ENCODE measurements around the gene BYSL. TPM values are rescaled to one million over a fixed set of nuclear protein-coding genes. Genes with fewer than 3 reads are reported as not detected.

Gene BYSL
- total RNA-seq, 1 donor from 2014 or later, result 43.2 TPM

DNA sequence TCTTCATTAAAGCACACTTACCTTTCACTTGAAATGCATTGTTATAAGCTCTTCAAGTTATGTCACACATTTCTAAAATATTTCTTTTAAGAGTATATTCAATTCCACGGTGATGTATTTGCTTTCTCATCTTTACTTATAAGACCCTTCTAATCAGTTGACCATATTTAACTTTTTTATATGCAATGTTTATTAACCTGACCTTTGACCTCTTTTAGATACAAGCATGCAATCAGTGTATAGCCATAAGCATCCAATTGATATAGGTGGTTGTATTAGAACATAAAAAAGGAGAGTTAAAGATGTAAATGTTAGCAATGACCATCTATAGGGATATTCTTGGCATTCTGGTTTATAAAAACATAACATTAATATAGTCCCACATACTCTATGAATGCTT is 35.4 kb upstream of the BYSL start:
- ChIA-PET CTCF (no interaction called here), POLR2A (interaction anchor here (0.6 kb wide), 2 partner anchors 10 to 933 kb away, joined by 3 read pairs; partner anchors contain the start of gene USP49)
- Mint-ChIP-seq H3K27ac (no peak overlapping the region), H3K36me3 (ENCODE audit: low read depth) (no peaks in the 10 kb centered on the region), H3K9me3 (no peaks in the 10 kb centered on the region), H3K4me3 (no peak overlapping the region), H3K4me1 (no peaks in the 10 kb centered on the region), H3K27me3 (no peaks in the 10 kb centered on the region)
- ATAC-seq (ENCODE audit: low read depth) (no peak), DNase-seq (no peak)
- intact Hi-C loops (cut with micrococcal nuclease), result no loop called here
- TF ChIP-seq, protein P1, sequence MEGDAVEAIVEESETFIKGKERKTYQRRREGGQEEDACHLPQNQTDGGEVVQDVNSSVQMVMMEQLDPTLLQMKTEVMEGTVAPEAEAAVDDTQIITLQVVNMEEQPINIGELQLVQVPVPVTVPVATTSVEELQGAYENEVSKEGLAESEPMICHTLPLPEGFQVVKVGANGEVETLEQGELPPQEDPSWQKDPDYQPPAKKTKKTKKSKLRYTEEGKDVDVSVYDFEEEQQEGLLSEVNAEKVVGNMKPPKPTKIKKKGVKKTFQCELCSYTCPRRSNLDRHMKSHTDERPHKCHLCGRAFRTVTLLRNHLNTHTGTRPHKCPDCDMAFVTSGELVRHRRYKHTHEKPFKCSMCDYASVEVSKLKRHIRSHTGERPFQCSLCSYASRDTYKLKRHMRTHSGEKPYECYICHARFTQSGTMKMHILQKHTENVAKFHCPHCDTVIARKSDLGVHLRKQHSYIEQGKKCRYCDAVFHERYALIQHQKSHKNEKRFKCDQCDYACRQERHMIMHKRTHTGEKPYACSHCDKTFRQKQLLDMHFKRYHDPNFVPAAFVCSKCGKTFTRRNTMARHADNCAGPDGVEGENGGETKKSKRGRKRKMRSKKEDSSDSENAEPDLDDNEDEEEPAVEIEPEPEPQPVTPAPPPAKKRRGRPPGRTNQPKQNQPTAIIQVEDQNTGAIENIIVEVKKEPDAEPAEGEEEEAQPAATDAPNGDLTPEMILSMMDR (IDR thresholded peaks at IDR 0.05), result no peak

DNA sequence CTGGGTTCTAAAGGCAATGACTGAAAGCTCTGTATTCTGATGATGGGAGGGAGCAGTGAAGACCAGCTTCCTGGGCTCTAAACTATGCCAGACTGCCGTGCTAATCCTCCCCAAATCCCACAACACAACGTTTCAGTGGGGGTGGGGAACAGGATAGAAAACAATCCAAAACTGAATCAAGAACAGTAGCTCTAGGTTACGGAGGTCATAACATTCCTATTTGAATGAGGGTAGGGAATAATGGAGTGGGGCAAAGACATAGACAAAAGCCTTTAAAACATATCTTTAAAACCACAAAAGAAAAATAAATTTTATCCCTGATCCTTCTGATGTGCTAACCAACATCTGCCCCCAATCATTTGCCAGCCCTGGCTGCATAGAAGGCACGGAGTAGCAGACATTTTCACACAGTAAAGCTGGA is 34.0 kb upstream of the BYSL start:
- no peak for ATAC-seq (ENCODE audit: low read depth)
- H3K4me1 Mint-ChIP-seq, result no peaks in the 10 kb centered on the region
- TF ChIP-seq, protein P1 (IDR thresholded peaks at IDR 0.05), result no peak
- no peak overlapping the region for H3K4me3 Mint-ChIP-seq
- intact Hi-C loops (cut with micrococcal nuclease), result no loop called here
- ChIA-PET POLR2A (no interaction called here), CTCF (interaction anchor here (1.4 kb wide), 2 partner anchors 12 to 34 kb away, joined by 3 to 4 read pairs; partner anchors contain the start of genes BYSL and MED20)
- no peaks in the 10 kb centered on the region for H3K9me3 Mint-ChIP-seq
- H3K27me3 Mint-ChIP-seq, result no peaks in the 10 kb centered on the region
- H3K27ac Mint-ChIP-seq, result no peak overlapping the region
- no peaks in the 10 kb centered on the region for H3K36me3 Mint-ChIP-seq (ENCODE audit: low read depth)
- DNase-seq, result no peak

DNA sequence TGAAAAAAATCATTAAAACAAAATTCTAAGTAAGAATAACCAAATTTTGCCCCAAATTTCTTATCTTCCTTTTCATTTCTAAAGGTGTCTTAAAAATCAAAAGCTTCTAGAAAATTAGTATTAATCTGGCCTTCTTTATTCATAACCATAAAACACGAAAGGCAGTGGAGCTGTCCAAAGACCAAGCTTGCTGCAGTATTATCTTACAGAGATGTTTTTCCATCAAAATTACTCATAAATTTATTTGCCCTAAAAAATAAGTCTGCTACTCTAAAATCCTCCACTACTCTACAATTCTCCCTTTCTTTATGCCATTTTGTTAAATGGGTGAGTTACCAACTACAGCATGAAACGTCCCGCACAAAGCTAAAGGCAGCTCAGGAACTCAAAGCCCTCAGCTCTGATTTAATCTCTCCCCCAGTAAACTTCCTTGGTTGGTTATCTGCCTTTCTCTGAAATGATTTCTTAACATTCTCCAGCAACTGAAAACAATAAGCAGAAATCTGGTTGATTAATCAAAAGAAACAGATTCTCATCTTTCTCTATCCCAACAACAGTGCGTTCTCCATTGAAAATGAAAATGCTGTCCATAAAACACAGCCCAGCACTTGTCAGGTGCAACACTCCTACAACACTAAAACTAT is 28.3 kb upstream of the BYSL start:
- POLR2A ChIA-PET, result interaction anchor here (0.7 kb wide), 1 partner anchor 45 kb away, joined by 3 read pairs; no protein-coding TSS in a partner anchor
- intact Hi-C loops (cut with micrococcal nuclease), result no loop called here

DNA sequence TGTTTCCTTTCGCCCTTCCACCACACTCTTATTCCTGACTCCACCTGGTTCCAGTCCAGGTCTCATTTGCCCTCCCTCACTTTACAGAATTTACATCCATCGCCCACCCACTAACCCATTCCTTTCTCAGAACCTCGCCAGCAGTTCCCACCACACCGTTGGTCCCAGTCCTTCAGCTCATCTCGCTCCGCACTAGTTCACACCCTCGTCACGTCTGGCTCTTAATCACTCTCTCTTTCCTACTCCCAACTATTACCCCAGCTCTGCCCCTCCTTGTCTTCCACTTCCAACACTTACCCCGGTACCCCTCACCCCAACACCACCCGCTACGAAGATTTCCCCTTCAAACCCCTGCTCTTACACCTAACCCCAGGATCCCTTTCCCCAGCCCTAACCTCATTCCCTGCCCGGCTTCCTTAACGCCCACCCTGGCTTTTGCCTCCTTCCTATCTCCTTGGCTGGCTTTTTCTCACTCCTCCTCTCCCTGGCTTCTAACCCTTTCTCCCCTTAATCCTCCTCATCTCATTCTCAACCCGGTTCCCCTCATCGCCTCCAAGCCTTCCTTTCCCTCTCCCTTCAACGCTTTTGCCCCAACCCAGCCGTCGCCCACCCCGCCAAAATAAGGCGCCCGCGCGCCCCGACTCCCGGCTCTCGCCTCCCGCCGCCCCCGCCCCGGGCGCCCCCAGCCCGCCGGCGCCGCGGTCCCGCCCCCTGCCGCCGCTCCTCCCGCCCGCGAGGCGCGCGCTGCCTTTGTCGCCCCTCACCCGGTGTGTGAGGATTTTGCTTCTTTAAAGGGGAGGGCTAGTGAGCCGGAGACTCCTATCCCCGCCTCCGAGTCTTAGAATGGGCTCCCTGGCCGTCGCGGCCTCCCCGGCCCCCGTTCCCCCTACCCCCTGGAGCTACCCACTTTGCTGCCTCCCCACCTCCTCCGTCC is 26.7 kb upstream of the BYSL start:
- H3K4me1 Mint-ChIP-seq, result peaks cover 14% of the 10 kb centered on the region
- no peaks in the 10 kb centered on the region for H3K27me3 Mint-ChIP-seq
- ChIA-PET POLR2A (interaction anchor here (0.5 to 5.5 kb wide), 26 partner anchors 8 to 991 kb away, joined by 3 to 60 read pairs (median 6); partner anchors contain the start of genes BICRAL, BYSL, MED20 and TAF8), CTCF (interaction anchor here (0.7 to 3.0 kb wide), 4 partner anchors 27 to 150 kb away, joined by 3 to 21 read pairs (median 8); partner anchors contain the start of genes BYSL and MED20)
- no peaks in the 10 kb centered on the region for H3K9me3 Mint-ChIP-seq
- intact Hi-C loops (cut with micrococcal nuclease), result loop anchor here (1.0 to 5.0 kb wide), 8 partner anchors 27 to 1878 kb away; partner anchors contain the start of genes BYSL, CCND3, MED20 and NFYA
- DNase-seq (no peak), ATAC-seq (ENCODE audit: low read depth) (peak; percentile 40)
- H3K4me3 Mint-ChIP-seq, result no peak overlapping the region
- TF ChIP-seq, protein P1 (IDR thresholded peaks at IDR 0.05), result no peak
- peaks cover 8% of the 10 kb centered on the region for H3K36me3 Mint-ChIP-seq (ENCODE audit: low read depth)
- peak overlapping the region; percentile 95 for H3K27ac Mint-ChIP-seq

More for the DNA sequence above, 28.3 kb upstream of the BYSL start:
- peaks cover 14% of the 10 kb centered on the region for H3K4me1 Mint-ChIP-seq
- no peaks in the 10 kb centered on the region for H3K9me3 Mint-ChIP-seq
- ATAC-seq (ENCODE audit: low read depth) (no peak), DNase-seq (no peak)
- no peaks in the 10 kb centered on the region for H3K27me3 Mint-ChIP-seq
- CTCF ChIA-PET, result no interaction called here
- no peak overlapping the region for H3K4me3 Mint-ChIP-seq
- H3K27ac Mint-ChIP-seq, result no peak overlapping the region
- TF ChIP-seq, protein P1 (IDR thresholded peaks at IDR 0.05), result no peak
- peaks cover 8% of the 10 kb centered on the region for H3K36me3 Mint-ChIP-seq (ENCODE audit: low read depth)
